HK-2 (cell line): ENCODE results near the gene NCAPG2.
"Not testable (repeated sequence)": the region's sequence is repeated elsewhere in the genome, so short reads cannot be mapped to it uniquely, and the experiment has no call there.

ENCODE experiments used
- DNase-seq: peaks from one replicate; pipeline ENCODE4 v3.0.0-alpha.2; 2018; ENCODE audit not compliant: unreplicated experiment

NCAPG2 gene

GRCh38 chr7:158676171-158676840 lies 28.3 kb downstream of the NCAPG2 start:
- DNase-seq: no peak

- no peak for DNase-seq
These were observed 31.6 kb downstream of the NCAPG2 start for GRCh38 chr7:158672975-158673374.

GRCh38 chr7:158668086-158668485 lies 36.5 kb downstream of the NCAPG2 start:
- not testable (repeated sequence) for DNase-seq

DNA sequence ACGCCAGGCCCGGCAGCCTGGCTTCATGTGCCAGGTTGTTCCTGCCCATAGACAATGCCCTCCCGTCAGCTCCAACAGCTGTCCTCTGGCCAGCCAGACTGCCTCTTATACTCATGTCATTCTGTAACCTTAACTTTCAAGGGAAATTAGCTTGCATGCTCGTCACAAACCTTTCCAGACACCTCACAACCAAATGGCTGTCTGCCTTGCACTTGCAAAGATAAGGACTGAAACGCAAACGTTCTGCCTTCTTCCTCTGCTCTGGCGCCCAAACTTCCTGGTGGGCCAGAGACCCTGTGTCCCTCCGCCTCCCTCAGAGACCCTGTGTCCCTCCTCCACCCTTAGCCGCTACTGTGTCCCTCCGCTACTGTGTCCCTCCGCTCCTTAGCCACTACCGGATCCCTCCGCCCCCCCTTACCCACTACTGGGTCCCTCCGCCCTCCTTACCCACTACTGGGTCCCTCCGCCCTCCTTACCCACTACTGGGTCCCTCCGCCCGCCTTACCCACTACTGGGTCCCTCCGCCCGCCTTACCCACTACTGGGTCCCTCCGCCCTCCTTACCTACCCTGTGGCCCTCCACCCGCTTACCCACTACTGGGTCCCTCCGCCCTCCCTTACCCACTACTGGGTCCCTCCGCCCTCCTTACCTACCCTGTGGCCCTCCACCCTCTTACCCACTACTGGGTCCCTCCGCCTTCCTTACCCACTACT lies 37.5 kb downstream of the NCAPG2 start:
- not testable (repeated sequence) for DNase-seq

DNA sequence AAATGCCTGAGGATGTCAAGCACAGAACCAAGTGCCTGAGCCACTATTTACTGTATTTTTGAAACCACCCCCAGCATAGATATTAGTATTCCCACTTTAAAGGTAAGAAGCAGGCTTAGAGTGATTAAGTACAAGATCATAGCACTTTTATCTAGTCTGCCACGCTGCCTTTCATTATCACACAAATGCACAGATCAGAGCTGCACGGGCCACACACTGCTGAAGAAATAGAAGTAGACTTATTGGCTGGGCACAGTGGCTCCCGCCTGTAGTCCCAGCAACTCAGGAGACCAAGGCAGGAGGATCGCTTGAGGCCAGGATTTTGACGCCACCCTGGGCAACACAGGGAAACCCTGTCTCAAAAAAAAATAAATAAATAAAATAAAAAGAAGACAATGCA lies 38.2 kb downstream of the NCAPG2 start:
- DNase-seq: no peak

GRCh38 chr7:158664406-158664805 lies 40.2 kb downstream of the NCAPG2 start:
- DNase-seq: no peak

GRCh38 chr7:158663428-158663741 lies 41.2 kb downstream of the NCAPG2 start:
- no peak for DNase-seq

DNA sequence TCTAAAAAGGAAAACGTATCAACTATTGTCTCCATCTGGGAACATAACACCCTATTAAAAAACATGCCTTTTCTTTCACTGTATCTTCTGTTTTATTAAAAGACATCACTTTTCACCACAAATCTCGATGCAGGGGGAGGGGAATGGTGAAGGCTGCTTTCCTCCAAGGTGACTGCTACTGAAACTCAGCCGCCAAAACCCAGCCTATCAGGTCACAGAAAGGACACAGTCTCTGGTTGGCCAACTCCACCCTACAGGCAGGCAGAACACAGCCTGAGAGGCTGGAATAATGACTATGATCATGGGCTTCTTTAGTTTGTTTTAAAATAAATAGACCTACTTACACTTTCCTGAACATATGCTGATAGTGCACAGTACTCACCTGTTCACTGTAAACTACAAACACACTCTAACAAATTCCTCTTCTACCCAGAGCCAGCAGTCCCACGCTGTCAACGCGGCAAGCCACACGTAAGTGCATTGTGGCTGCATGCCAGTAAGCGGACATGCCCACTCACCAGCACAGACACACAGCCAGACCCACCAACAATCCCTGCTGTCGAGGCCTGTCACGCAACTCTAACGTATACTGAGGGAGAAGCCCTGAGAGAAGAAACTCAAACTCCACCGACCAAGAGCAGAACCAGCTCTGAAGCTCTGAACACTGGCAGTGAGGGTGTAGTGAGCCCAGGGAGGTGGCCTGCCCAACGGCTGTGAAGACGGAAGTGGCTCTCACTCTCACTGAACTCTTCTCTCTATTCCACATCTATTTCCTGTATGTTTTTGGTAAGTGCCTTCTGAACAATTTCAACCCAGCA lies 41.8 kb downstream of the NCAPG2 start:
- DNase-seq: no peak

DNA sequence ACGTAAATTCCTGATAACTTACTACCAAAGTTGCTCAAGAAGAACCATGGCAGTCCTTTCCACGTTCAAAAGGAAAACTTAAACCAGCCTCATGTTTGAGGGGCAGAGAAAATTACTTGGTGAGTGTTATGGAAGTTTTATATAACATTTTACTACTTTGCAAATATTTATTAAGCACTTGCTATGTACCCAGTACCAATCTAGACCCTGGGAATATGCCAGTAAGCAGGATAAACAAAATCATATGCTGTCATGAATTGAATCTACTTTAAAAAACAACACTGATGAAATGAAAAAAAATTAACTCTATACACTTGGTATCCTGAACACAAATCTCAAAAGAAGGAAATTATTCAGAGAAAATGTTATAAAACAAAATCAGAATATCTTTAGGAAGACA lies 46.1 kb downstream of the NCAPG2 start:
- DNase-seq: no peak

DNA sequence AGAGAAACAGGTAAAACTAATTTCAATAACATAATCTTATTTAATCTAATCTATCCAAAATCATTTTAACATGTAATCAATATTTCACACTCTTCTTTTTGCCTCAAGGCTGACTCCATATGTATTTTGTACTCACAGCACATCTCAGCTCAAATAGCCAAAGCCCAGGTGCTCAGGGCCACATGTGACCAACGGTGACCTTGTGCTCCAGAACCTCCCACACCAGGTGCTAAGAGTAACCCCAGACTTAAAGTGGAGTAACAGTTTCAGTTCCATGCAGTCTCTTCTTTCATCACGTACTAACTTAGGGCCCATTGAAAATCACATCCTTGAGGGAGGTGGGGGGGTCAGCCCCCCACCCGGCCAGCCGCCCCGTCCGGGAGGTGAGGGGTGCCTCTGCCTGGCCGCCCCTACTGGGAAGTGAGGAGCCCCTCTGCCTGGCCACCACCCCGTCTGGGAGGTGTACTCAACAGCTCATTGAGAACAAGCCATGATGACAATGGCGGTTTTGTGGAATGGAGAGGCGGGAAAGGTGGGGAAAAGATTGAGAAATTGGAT lies 47.3 kb downstream of the NCAPG2 start:
- DNase-seq: no peak

DNA sequence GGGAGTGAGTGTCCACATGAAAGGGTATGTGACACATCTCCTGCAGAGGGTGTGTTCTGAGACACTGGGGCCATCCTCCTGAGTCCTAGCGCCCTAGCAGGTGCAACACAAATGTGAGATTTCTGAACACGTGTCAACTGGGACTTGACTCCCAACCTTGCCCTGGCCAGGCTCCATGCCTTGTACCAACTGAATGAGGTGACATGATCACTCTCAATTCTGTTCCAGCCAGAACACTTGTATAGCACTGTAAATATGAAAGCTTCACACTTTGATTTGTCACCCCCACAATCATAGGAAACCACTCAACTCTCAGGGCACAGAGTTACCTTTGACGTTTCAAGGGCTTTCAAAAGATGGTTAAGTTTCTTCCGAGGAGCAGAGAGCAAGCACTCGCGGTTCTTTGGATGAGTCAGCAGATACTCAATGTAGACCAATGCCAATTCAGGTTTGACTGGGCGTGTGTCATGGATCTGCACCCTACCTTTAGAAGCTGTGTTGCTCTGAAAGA lies 48.6 kb downstream of the NCAPG2 start:
- no peak for DNase-seq

DNA sequence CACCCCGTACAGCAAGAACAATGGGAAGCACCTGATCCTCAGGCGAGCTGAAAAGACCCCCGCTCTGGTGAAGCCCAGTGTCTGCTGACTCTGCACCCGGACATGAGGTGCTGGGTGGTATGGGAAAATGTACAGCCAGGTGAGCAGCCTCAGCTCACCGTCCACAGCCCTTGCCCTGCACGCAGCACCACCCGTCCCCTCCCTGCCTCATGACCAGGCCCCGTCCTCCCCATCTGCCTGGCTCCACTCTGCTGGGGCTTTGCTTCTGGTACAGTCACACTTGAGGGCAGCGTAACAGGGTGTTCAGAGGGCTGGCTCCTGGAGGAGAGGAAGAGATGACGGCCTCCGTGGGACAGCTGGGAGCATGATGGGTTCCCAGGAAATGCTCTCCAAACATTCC lies 49.1 kb downstream of the NCAPG2 start:
- DNase-seq: no peak

GRCh38 chr7:158651968-158652565 lies 52.5 kb downstream of the NCAPG2 start:
- no peak for DNase-seq

DNA sequence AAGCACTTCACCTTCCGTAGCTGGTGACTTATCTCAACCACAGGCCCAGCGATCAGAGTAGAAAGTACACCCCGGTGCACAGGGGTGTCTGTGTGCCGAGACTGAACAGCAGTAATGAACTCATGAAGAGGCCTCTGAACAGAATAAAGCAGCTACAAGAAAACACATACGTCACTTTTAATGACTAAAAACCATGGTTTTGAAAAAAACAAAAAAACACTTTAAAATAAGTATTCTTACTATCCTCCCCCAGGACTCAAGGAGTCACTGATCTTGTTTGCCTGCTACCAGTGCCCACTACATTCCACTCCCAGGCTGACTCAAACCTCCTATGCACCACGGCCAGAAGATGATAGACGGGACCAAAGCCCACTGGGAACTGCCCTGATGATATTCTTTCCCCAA lies 53.8 kb downstream of the NCAPG2 start:
- DNase-seq: no peak

DNA sequence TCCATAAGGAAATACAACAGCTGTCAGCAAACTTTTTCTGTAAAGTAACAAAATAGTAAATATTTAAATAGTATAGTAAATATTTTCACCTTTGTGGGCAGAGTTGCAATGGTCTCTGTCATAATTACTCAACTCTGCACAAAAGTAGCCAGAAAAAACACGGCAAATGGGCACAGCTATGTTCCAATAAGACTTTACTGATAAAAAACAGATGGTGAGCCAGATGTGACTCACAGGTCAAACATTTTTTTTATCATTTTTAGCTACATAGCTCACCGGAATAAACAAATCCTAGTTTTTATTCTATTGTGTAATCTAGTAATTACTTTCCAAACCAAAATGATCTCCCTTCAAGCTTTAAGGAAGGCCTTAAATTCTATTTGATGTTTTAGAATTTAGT lies 55.3 kb downstream of the NCAPG2 start:
- no peak for DNase-seq

DNA sequence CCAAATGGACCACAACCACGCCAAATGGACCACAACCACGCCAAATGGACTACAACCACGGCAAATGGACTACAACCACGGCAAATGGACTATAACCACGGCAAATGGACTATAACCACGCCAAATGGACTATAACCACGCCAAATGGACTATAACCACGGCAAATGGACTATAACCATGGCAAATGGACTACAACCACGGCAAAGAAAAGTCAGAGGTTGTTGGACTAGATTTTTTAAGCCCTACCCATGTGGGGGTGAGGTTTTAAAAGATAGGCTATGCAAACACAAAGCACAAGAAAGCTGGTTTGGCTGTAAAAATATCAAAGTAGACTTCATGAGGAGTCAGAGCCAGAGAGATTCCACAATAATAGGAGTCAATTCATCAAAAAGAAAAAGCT lies 55.8 kb downstream of the NCAPG2 start:
- DNase-seq: no peak

GRCh38 chr7:158648168-158648567 lies 56.4 kb downstream of the NCAPG2 start:
- no peak for DNase-seq

DNA sequence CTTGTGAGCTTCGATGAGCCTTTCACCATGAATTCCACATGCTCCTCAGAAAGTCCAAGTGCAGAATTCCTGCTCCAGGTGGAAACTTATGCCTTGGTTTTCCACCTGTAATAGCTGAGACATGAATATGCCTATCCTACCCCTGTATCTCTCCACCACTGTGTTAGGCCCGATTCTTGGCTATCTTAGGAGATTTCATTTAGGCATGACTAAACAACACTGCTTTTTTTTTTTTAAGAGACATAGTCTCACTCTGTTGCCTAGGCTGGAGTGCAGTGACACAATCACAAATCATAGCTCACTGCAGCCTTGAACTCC lies 57.2 kb downstream of the NCAPG2 start:
- DNase-seq: no peak

DNA sequence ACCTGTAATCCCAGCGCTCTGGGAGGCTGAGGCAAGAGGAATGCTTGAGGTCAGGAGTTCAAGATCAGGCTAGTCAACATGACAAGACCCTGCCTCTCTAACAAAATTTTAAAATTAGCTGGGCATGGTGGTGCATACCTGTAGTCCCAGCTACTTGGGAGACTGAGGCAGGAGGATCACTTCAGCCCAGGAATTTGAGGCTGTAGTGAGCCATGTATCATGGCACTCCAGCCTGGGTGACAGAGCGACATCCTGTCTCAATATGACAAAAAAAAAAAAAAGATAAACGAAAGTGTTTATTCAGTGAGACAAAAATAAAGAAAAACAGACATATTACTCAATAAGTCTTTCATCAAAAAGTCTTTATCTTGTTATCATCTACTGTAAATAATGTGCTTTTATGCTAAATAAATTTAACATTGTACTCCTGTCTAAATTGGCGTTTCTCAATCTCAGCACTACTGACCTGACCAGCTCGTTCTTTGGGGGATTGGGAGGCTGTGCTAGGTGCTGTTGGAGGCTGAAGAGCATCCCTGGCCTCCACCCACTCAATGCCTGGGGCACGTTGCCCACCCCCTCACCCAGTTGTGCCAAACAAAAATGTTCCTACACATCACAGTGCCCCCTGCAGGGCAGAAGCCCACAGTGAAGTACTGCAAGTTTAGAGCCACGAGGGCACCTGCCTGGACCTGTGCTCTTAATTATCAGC lies 57.7 kb downstream of the NCAPG2 start:
- no peak for DNase-seq

DNA sequence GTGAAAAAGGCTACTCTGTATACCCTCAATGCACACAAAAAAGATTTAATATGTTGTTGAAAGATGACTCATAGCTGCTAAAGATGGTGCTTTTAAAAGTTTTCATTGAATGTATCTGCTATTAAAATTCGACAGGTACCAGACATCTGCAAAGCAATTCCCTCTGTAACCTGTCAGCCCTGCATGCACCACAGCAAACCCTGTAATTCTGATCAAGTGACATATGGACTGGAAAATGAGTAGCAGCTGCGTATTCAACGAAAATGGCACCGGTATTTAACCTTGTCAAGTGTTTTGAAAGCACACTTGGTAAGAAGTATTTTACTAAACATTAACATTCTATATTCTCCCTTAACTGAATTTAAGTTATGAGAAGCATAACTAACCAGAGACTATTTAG lies 58.8 kb downstream of the NCAPG2 start:
- DNase-seq: no peak

- DNase-seq: no peak
These were observed 62.5 kb downstream of the NCAPG2 start for GRCh38 chr7:158642149-158642548.

- DNase-seq: no peak
These were observed 66.6 kb downstream of the NCAPG2 start for GRCh38 chr7:158638001-158638400.
